T-cell (primary cell): ENCODE measurements around the gene MGAT5. TPM values are rescaled to one million over a fixed set of nuclear protein-coding genes. Genes with fewer than 3 reads are reported as not detected.

Source experiments
- ATAC-seq, 4 experiments: fragments of 200-7000 bp in 3 of 4; fragments of 150-1000 bp in 1 of 4; cut with Tn5 transposase; replicated peaks in 1 of 4; 1 replicate in 3 of 4; 2 replicates in 1 of 4; pipeline ENCODE4 v1.10.0; 2021; ENCODE audit warnings: moderate library complexity in 3 of 4, mild to moderate bottlenecking in 2 of 4, moderate number of reproducible peaks in 1 of 4
- CTCF ChIA-PET, 2 donors: fragments of 300-600 bp; sonication (Branson Sonifier 250); formaldehyde crosslinking; loops; one replicate each; lab custom pipeline; 2022; ENCODE audit warnings: antibody characterized with exemption in 2 of 2; lab: Charles Lee
- POLR2A ChIA-PET, 2 donors: fragments of 300-600 bp; sonication (Branson Sonifier 250); formaldehyde crosslinking; loops; one replicate each; lab custom pipeline; 2022; ENCODE audit warnings: antibody characterized with exemption in 2 of 2; lab: Charles Lee
- DNase-seq, 35 experiments: peaks; one replicate each; pipeline versions ENCODE4 v3.0.0 to v3.0.0-alpha.2; 2013 to 2023
- H3K27ac ChIP-seq: one replicate; pipeline ENCODE4 v1.5.1; 2013; ENCODE audit warnings: low read length
- H3K27me3 ChIP-seq, 2 experiments: replicated peaks in 1 of 2; 1 replicate in 1 of 2; 2 replicates in 1 of 2; pipeline versions ENCODE4 v1.6.1 to v1.7.0; 2013; ENCODE audit warnings: low read length in 1 of 2, mixed read lengths in 1 of 2; ENCODE audit not compliant: control insufficient read depth in 2 of 2, insufficient read depth in 2 of 2; ENCODE audit errors: extremely low read depth in 1 of 2
- H3K36me3 ChIP-seq, 2 donors: 1 replicate in 1 of 2; 2 replicates in 1 of 2; pipeline versions ENCODE4 v1.6.1 to v1.7.0; 2013; ENCODE audit warnings: low read length in 1 of 2; ENCODE audit not compliant: control insufficient read depth in 2 of 2, insufficient read depth in 1 of 2; ENCODE audit errors: extremely low read depth in 1 of 2
- H3K4me1 ChIP-seq, 2 experiments: 1 replicate in 1 of 2; 2 replicates in 1 of 2; pipeline versions ENCODE4 v1.6.1 to v1.7.0; 2013; ENCODE audit warnings: low read length in 2 of 2, mixed read lengths in 1 of 2; ENCODE audit not compliant: insufficient read depth in 2 of 2, control insufficient read depth in 1 of 2; ENCODE audit errors: extremely low read depth in 1 of 2
- H3K4me3 ChIP-seq, 2 donors: 1 replicate in 1 of 2; 2 replicates in 1 of 2; pipeline versions ENCODE4 v1.5.1 to v1.7.0; 2013; ENCODE audit warnings: mild to moderate bottlenecking in 2 of 2, low read length in 1 of 2, moderate library complexity in 1 of 2; ENCODE audit not compliant: control insufficient read depth in 1 of 2; ENCODE audit errors: extremely low read depth in 1 of 2
- H3K9me3 ChIP-seq: 2 replicates; pipeline ENCODE4 v1.7.0; 2013
- H3K27ac Mint-ChIP-seq, 2 donors: one replicate each; pipeline ENCODE4 v1.8.0; 2020 to 2021; ENCODE audit warnings: mild to moderate bottlenecking in 2 of 2, mixed read lengths in 2 of 2
- H3K27me3 Mint-ChIP-seq, 2 donors: one replicate each; pipeline ENCODE4 v1.8.0; 2021 to 2022; ENCODE audit warnings: mixed read lengths in 2 of 2
- H3K36me3 Mint-ChIP-seq: one replicate; pipeline ENCODE4 v1.8.0; 2021; ENCODE audit warnings: mixed read lengths
- H3K4me1 Mint-ChIP-seq, 3 donors: one replicate each; pipeline ENCODE4 v1.8.0; 2020 to 2022; ENCODE audit warnings: mixed read lengths in 3 of 3, mild to moderate bottlenecking in 1 of 3
- H3K4me3 Mint-ChIP-seq, 3 donors: one replicate each; pipeline ENCODE4 v1.8.0; 2020 to 2022; ENCODE audit warnings: mild to moderate bottlenecking in 3 of 3, mixed read lengths in 3 of 3, moderate library complexity in 3 of 3
- H3K9me3 Mint-ChIP-seq, 3 donors: one replicate each; pipeline ENCODE4 v1.8.0; 2020 to 2022; ENCODE audit warnings: mixed read lengths in 3 of 3
- WGBS: methylation state at CpG from one replicate; pipeline ENCODE4 v1.1.5; 2013; ENCODE audit warnings: missing lambda C conversion rate; ENCODE audit not compliant: insufficient coverage; 5-methylcytosine and 5-hydroxymethylcytosine counted together
- total RNA-seq, 35 experiments: library from RNA in 6 of 35; stranded (reverse) in 6 of 35; fragments of 120-200 nt in 1 of 35; gene quantifications; one replicate each; pipeline versions ENCODE4 v1.2.1 to v1.2.4 and lab custom pipeline; 2013 to 2026

The MGAT5 gene
- total RNA-seq, 5 donors from 2014 or later (not counting 1 experiment from before 2014, with no cell fraction given), result 61.1 to 94.9 (median 81.8) TPM

DNA sequence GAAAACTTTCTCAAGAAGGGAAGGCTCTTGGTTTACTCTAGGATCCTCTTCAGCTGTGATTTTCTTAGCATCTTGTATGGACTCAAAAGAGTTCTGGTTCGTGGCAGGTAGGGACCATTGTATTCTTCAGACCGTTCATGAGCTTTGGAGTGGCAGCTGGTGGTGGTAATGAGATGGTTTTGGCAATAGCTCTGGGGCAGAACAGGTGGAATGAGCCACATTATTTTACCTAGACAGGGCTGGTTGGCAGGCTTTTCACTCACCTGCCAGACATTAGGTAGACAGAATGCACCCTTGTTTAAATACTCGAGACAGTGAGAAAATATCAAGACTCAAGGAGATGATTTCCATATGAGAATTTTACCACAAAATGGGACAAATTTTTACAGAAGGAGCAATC lies 26.2 kb upstream of the MGAT5 start:
- ChIA-PET CTCF (interaction anchor here in 1 of 2 donors (0.7 to 2.6 kb wide), 4 partner anchors 8 to 109 kb away, joined by 4 to 7 read pairs (median 6); no protein-coding TSS in a partner anchor), POLR2A (no interaction called here)
- DNase-seq, result no peak
- H3K27ac ChIP-seq, result no peak overlapping the region
- WGBS, result no CpG with 5 or more reads among the region's 3 CpGs
- H3K4me1 ChIP-seq, result peaks cover 18 to 22% of the 10 kb centered on the region in 2 experiments
- no peaks in the 10 kb centered on the region for H3K27me3 Mint-ChIP-seq
- peaks cover 2% of the 10 kb centered on the region for H3K9me3 ChIP-seq
- H3K9me3 Mint-ChIP-seq, result peaks cover 0 to 18% (median 9%) of the 10 kb centered on the region in 3 donors
- H3K4me1 Mint-ChIP-seq, result peaks cover 47 to 81% (median 68%) of the 10 kb centered on the region in 3 donors
- H3K27ac Mint-ChIP-seq, result peak overlapping the region; percentile 13
- peaks cover 13% of the 10 kb centered on the region for H3K36me3 Mint-ChIP-seq
- no peak overlapping the region for H3K4me3 Mint-ChIP-seq
- H3K27me3 ChIP-seq, result no peaks in the 10 kb centered on the region
- H3K36me3 ChIP-seq, result no peaks in the 10 kb centered on the region
- no peak for ATAC-seq
- no peak overlapping the region for H3K4me3 ChIP-seq

DNA sequence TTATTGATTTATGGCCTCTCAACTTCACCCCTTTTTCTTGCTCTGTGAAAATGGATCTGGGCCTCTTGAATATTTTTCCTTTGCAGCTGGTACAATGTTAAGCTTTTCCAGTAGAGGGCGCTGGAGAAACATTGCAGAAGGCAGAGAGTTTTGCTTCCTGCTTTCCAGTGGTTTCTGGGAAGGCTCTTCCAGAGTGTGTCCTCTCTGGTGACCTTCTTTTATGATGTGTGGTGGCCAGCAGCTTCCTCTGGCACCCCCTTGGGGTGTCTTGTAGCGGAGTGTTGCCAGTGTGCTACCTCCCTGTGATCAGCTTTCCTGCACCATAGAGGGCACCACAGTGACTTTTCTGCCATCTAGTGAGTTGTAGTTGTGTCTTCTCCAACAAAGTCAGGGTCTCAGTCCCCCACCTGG lies 25.4 kb upstream of the MGAT5 start:
- Histone ChIP-seq H3K27me3 (no peaks in the 10 kb centered on the region), H3K4me1 (peaks cover 22 to 30% of the 10 kb centered on the region in 2 experiments), H3K4me3 (no peak overlapping the region), H3K36me3 (no peaks in the 10 kb centered on the region), H3K27ac (no peak overlapping the region), H3K9me3 (peaks cover 2% of the 10 kb centered on the region)
- no peak overlapping the region for H3K4me3 Mint-ChIP-seq
- H3K9me3 Mint-ChIP-seq, result peaks cover 0 to 18% (median 9%) of the 10 kb centered on the region in 3 donors
- WGBS, result 17% methylated on average over 1 of the region's 2 CpGs
- ChIA-PET CTCF (interaction anchor here in 1 of 2 donors (1.0 to 2.1 kb wide), 4 partner anchors 9 to 110 kb away, joined by 3 to 7 read pairs (median 4); no protein-coding TSS in a partner anchor), POLR2A (no interaction called here)
- H3K36me3 Mint-ChIP-seq, result peaks cover 13% of the 10 kb centered on the region
- no peaks in the 10 kb centered on the region for H3K27me3 Mint-ChIP-seq
- ATAC-seq (no peak), DNase-seq (no peak)
- H3K4me1 Mint-ChIP-seq, result peaks cover 55 to 84% (median 74%) of the 10 kb centered on the region in 3 donors
- peak overlapping the region in 1 of 2 donors; percentile 27 for H3K27ac Mint-ChIP-seq

DNA sequence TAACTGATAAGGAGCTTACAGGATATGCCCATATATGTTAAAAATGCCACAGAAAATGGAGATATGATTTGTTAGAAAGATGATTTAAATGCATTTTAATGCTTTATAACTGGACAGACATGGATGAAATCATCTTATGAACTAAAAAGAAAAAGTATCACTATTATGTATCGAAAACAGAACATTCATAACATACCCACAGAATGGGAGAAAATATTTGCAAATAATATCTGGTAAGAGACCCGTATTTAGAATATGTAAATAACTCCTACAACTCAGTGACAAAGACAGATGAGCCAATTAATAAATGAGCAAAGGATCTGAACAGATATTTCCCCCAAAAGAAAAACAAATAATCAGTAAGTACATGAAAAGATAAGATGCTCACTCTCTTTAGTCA lies 24.3 kb upstream of the MGAT5 start:
- peaks cover 0 to 18% (median 9%) of the 10 kb centered on the region in 3 donors for H3K9me3 Mint-ChIP-seq
- H3K4me3 ChIP-seq, result no peak overlapping the region
- no peaks in the 10 kb centered on the region for H3K36me3 ChIP-seq
- DNase-seq, result no peak
- H3K27me3 Mint-ChIP-seq, result no peaks in the 10 kb centered on the region
- H3K4me3 Mint-ChIP-seq, result no peak overlapping the region
- H3K9me3 ChIP-seq, result peaks cover 2% of the 10 kb centered on the region
- H3K27me3 ChIP-seq, result no peaks in the 10 kb centered on the region
- ChIA-PET POLR2A (no interaction called here), CTCF (interaction anchor here (0.6 to 2.7 kb wide), 9 partner anchors 8 to 1670 kb away, joined by 3 to 8 read pairs (median 4); no protein-coding TSS in a partner anchor)
- no peak overlapping the region for H3K27ac ChIP-seq
- H3K4me1 ChIP-seq, result peaks cover 32 to 38% of the 10 kb centered on the region in 2 experiments
- H3K4me1 Mint-ChIP-seq, result peaks cover 66 to 86% (median 78%) of the 10 kb centered on the region in 3 donors
- no CpG with 5 or more reads among the region's 2 CpGs for WGBS
- no peak for ATAC-seq
- peak overlapping the region; percentile 45 to 67 for H3K27ac Mint-ChIP-seq
- peaks cover 13% of the 10 kb centered on the region for H3K36me3 Mint-ChIP-seq

DNA sequence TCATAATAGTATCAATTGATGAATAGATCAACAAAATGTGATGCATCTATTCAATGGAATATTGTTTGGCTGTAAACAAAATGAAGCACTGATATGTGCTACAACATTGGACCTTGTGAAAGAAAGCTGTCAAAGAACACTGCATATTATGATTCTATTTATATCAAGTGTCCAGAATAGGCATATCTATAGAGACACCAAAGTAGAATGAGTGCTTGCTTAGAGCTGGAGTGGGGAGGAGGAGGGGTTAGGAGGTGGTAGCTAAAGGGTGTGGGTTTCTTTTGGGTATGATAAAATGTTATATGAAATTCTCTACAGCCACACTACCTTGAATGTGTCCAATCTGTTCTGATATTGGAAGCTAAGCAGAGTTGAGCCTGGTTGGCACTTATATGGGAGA lies 23.0 kb upstream of the MGAT5 start:
- Mint-ChIP-seq H3K4me3 (no peak overlapping the region), H3K9me3 (peaks cover 0 to 18% (median 9%) of the 10 kb centered on the region in 3 donors), H3K4me1 (peaks cover 78 to 91% (median 83%) of the 10 kb centered on the region in 3 donors), H3K36me3 (peaks cover 13% of the 10 kb centered on the region), H3K27ac (peak overlapping the region; percentile 76 to 78), H3K27me3 (no peaks in the 10 kb centered on the region)
- POLR2A ChIA-PET, result interaction anchor here in 1 of 2 donors (1.6 kb wide), 1 partner anchor 11 kb away, joined by 8 read pairs; no protein-coding TSS in a partner anchor
- no peak overlapping the region for H3K4me3 ChIP-seq
- peak overlapping the region; percentile 2 for H3K27ac ChIP-seq
- no peaks in the 10 kb centered on the region for H3K36me3 ChIP-seq
- peaks cover 2% of the 10 kb centered on the region for H3K9me3 ChIP-seq
- H3K4me1 ChIP-seq, result peaks cover 44 to 45% of the 10 kb centered on the region in 2 experiments
- no peak for ATAC-seq
- CTCF ChIA-PET, result interaction anchor here in 1 of 2 donors (0.5 to 2.7 kb wide), 6 partner anchors 12 to 1391 kb away, joined by 3 to 8 read pairs (median 4); no protein-coding TSS in a partner anchor
- no peaks in the 10 kb centered on the region for H3K27me3 ChIP-seq
- DNase-seq, result no peak

DNA sequence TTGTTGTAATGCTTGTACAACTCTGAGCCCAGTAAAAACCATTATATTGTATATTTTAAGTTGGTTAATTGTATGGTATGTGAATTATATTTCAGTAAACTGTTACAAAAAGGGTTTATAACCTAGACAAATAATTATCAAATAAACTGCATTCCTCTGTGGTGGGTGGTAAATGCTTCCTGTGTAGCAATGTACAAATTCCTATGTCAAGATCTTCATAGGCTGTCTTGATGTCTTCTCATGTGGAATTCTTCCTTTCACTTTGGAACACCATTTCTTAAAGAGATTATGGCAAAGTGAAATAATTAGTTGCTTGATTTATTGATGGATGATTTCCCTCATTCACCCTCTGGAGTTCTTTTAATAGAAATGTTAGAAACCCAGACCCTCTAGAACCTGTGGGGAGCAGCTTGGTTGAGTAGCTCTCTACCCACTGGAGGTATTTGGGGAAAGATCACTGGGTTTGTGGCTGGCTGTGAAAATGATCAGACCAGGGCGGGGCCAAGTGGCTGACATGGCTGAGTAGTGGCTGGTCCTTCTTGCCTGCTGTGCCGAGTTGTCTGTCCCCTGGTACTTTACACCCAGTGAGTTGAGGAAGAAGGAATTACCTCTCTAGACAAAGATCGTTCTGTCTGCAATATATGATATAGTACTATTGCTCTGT lies 22.4 kb upstream of the MGAT5 start:
- no CpG with 5 or more reads among the region's 3 CpGs for WGBS
- peaks cover 48 to 49% of the 10 kb centered on the region in 2 experiments for H3K4me1 ChIP-seq
- H3K27me3 Mint-ChIP-seq, result no peaks in the 10 kb centered on the region
- peaks cover 0 to 18% (median 9%) of the 10 kb centered on the region in 3 donors for H3K9me3 Mint-ChIP-seq
- ChIA-PET CTCF (interaction anchor here (0.5 to 2.7 kb wide), 8 partner anchors 12 to 1392 kb away, joined by 3 to 8 read pairs (median 3); no protein-coding TSS in a partner anchor), POLR2A (interaction anchor here in 1 of 2 donors (1.6 kb wide), 1 partner anchor 12 kb away, joined by 8 read pairs; no protein-coding TSS in a partner anchor)
- peak overlapping the region in 1 of 3 donors; percentile 32 for H3K4me3 Mint-ChIP-seq
- H3K27me3 ChIP-seq, result no peaks in the 10 kb centered on the region
- peaks cover 78 to 91% (median 83%) of the 10 kb centered on the region in 3 donors for H3K4me1 Mint-ChIP-seq
- no peak for DNase-seq
- no peaks in the 10 kb centered on the region for H3K36me3 ChIP-seq
- peaks cover 13% of the 10 kb centered on the region for H3K36me3 Mint-ChIP-seq
- H3K27ac Mint-ChIP-seq, result peak overlapping the region; percentile 89 to 93
- H3K9me3 ChIP-seq, result peaks cover 2% of the 10 kb centered on the region
- no peak for ATAC-seq
- peak overlapping the region; percentile 81 for H3K27ac ChIP-seq
- no peak overlapping the region for H3K4me3 ChIP-seq

DNA sequence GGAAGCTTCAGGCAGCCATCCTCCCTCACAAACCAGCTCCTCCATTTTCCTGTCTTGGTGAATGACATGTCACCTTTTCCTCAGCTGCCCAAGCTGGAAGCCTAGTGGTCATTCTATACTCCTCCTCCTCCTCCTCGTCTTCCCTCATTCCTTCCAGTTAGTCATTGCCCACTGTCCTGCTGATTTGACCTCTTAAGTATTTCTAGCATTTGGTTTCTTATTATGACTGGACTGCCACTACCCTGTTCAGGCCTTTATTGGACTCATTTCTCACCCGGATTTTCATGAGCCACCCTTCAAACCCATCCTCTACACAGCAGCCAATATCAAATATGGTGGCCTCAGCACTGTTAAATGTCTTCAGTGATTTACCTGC lies 21.9 kb upstream of the MGAT5 start:
- peaks cover 2% of the 10 kb centered on the region for H3K9me3 ChIP-seq
- Mint-ChIP-seq H3K4me1 (peaks cover 82 to 91% (median 83%) of the 10 kb centered on the region in 3 donors), H3K36me3 (peaks cover 13% of the 10 kb centered on the region), H3K4me3 (peak overlapping the region in 2 of 3 donors; percentile 32 to 37), H3K27me3 (no peaks in the 10 kb centered on the region), H3K27ac (peak overlapping the region; percentile 89 to 93), H3K9me3 (peaks cover 0 to 18% (median 9%) of the 10 kb centered on the region in 3 donors)
- DNase-seq (no peak), ATAC-seq (no peak)
- peak overlapping the region; percentile 81 for H3K27ac ChIP-seq
- H3K36me3 ChIP-seq, result no peaks in the 10 kb centered on the region
- WGBS, result 43% methylated on average over 1 of the region's 2 CpGs
- no peaks in the 10 kb centered on the region for H3K27me3 ChIP-seq
- H3K4me1 ChIP-seq, result peaks cover 50 to 54% of the 10 kb centered on the region in 2 experiments
- ChIA-PET POLR2A (interaction anchor here in 1 of 2 donors (1.6 kb wide), 1 partner anchor 12 kb away, joined by 8 read pairs; no protein-coding TSS in a partner anchor), CTCF (interaction anchor here (1.0 to 2.7 kb wide), 3 partner anchors 13 to 24 kb away, joined by 3 to 8 read pairs (median 3); no protein-coding TSS in a partner anchor)
- H3K4me3 ChIP-seq, result no peak overlapping the region
